ENCODE data around the gene BCL11B. TPM values are rescaled to one million over a fixed set of nuclear protein-coding genes. Genes with fewer than 3 reads are reported as not detected.
A peak's percentile ranks its signal among the peaks of the same experiment; 100 is the strongest.

Gene BCL11B
- total RNA-seq, 2 experiments from 2014 or later, result 68.6 to 70.6 TPM

DNA sequence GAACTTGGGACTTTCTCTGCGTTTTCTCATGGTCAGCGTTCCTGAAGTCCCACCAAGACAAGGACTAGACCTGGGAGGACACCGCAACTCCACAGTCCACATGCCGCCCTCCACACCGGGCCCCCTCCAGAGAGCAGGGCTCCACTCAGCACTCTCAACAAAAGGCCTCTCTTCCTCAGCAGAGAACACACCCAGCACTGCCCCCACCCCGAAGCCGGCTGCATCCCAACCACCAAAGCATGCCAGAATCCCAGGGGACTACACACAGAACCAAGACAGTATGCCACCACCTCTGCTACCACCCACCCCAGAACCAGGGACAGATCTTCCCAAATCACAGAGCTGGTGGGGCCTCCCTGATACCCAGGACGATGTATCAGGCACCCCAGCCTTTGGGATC is 88.3 kb downstream of the BCL11B start:
- peaks cover 74% of the 10 kb centered on the region for H3K36me3 Mint-ChIP-seq (ENCODE audit: low read depth)

DNA sequence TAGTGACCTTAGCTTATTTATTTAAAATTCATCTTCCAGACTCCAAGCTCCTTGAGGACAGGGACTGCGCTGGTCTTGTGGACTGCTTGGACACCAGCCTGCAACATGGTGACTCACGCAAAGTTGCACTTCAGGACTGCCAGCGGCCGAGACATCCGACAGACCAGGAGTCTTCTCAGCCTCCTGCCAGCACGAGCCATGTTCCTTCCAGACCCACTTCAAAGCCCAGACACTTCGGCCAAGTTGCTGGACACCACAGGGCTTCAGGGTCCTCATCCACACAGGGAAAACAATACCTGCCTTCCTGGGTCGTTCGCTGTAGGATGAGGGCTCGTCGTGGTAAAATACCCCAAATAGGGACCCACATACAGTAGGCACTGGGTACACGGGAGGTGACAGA is 88.7 kb downstream of the BCL11B start:
- H3K4me3 Mint-ChIP-seq, result no peak overlapping the region

More for the DNA sequence above, 88.3 kb downstream of the BCL11B start:
- H3K9me3 Mint-ChIP-seq (ENCODE audit: insufficient read depth), result no peaks in the 10 kb centered on the region
- peak overlapping the region; percentile 48 for H3K4me3 Mint-ChIP-seq
- no peaks in the 10 kb centered on the region for H3K27me3 Mint-ChIP-seq (ENCODE audit: low read depth)
- ChIA-PET CTCF (interaction anchor here (1.3 kb wide), 1 partner anchor 83 kb away, joined by 3 read pairs; no protein-coding TSS in a partner anchor), POLR2A (interaction anchor here (0.5 to 1.3 kb wide), 3 partner anchors 47 to 88 kb away, joined by 3 read pairs; partner anchors contain the start of gene BCL11B)
- no peak for DNase-seq
- H3K4me1 Mint-ChIP-seq (ENCODE audit: low read depth), result peaks cover 94% of the 10 kb centered on the region
- ATAC-seq, result no peak
- peak overlapping the region; percentile 89 for H3K27ac Mint-ChIP-seq

DNA sequence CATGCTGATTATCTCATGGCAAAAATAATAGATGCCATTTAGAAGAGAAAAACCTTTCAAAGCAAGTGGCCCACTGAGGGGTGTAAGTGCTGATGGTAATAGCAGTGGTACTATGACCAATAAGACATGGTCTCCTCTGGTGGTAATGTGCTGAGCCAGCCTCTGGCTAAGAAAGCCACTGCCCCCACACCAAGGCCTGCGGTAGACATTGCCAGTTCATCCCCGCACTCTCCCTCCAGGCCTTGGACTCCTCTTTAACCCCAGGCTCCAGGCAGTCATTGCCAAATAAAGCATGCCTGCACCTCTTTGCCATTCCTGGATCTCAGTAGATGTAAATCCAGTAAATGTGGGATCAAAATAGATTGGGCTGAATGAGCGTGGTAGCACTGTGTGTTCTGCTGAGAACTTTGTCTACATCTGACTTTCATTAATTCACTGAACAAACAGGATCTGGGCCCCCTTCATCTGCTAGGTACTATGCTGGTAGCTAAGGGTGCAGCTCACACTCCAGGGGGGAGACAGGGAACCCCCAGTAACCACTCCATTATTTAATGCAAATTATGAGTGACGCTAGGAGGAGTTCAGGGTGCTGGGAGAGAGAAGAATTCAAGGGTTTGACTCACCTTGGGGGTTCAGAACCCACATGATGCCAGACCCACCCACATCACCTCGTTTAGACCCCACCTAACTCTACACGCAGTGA is 89.3 kb downstream of the BCL11B start:
- ATAC-seq (peak; percentile 16), DNase-seq (no peak)
- ChIA-PET POLR2A (interaction anchor here (1.3 kb wide), 1 partner anchor 51 kb away, joined by 3 read pairs; no protein-coding TSS in a partner anchor), CTCF (interaction anchor here (0.7 to 2.1 kb wide), 4 partner anchors 20 to 85 kb away, joined by 3 to 5 read pairs (median 3); no protein-coding TSS in a partner anchor)
- H3K9me3 Mint-ChIP-seq (ENCODE audit: insufficient read depth), result no peaks in the 10 kb centered on the region
- peaks cover 77% of the 10 kb centered on the region for H3K36me3 Mint-ChIP-seq (ENCODE audit: low read depth)
- no peaks in the 10 kb centered on the region for H3K27me3 Mint-ChIP-seq (ENCODE audit: low read depth)
- peaks cover 99% of the 10 kb centered on the region for H3K4me1 Mint-ChIP-seq (ENCODE audit: low read depth)
- H3K27ac Mint-ChIP-seq, result peak overlapping the region; percentile 89
- H3K4me3 Mint-ChIP-seq, result peak overlapping the region; percentile 25

More for the DNA sequence above, 88.7 kb downstream of the BCL11B start:
- ChIA-PET CTCF (interaction anchor here (1.3 to 2.1 kb wide), 2 partner anchors 19 to 83 kb away, joined by 3 to 5 read pairs; no protein-coding TSS in a partner anchor), POLR2A (interaction anchor here (1.3 kb wide), 1 partner anchor 51 kb away, joined by 3 read pairs; no protein-coding TSS in a partner anchor)
- Mint-ChIP-seq H3K4me1 (ENCODE audit: low read depth) (peaks cover 98% of the 10 kb centered on the region), H3K27ac (peak overlapping the region; percentile 89), H3K27me3 (ENCODE audit: low read depth) (no peaks in the 10 kb centered on the region), H3K36me3 (ENCODE audit: low read depth) (peaks cover 76% of the 10 kb centered on the region), H3K9me3 (ENCODE audit: insufficient read depth) (no peaks in the 10 kb centered on the region)
- DNase-seq (no peak), ATAC-seq (no peak)

DNA sequence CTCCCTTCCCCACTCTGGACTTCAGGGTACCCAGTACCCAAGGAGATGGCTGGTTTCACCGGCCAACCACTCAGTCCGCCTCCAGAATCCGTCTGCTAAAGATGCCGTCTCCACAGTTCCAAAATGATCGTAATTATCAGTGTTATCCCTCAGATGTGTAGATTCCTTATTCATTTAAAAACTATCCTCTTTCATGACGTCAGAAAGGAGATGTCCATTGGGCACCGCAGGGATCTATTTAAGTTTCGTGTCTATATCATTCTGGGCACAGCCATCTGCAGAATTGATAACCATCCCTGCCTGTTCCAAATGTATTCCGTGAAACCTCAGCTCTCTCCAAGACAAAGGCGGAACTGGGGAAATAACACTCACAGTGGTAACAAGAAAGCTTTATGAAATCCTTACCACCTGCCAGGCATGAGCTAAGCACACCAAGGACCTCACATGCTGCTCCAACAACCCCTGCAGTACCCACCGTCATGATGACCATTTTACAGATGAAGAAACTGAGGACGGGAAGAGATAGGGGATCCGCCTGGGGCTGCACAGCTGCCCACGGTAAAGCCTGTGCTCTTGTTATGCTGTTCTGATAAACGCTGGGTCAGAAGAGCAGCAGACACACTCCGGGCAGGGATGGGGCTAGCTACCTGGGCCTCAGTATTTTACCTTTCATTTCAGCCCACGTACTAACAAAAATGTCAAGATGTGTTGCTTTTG is 90.0 kb downstream of the BCL11B start:
- ChIA-PET CTCF (interaction anchor here (0.7 to 2.1 kb wide), 4 partner anchors 21 to 187 kb away, joined by 3 to 5 read pairs (median 3); no protein-coding TSS in a partner anchor), POLR2A (no interaction called here)
- Mint-ChIP-seq H3K27me3 (ENCODE audit: low read depth) (no peaks in the 10 kb centered on the region), H3K36me3 (ENCODE audit: low read depth) (peaks cover 81% of the 10 kb centered on the region), H3K27ac (peak overlapping the region; percentile 89), H3K4me3 (peak overlapping the region; percentile 22), H3K9me3 (ENCODE audit: insufficient read depth) (no peaks in the 10 kb centered on the region), H3K4me1 (ENCODE audit: low read depth) (peaks cover 98% of the 10 kb centered on the region)
- DNase-seq (no peak), ATAC-seq (no peak)

DNA sequence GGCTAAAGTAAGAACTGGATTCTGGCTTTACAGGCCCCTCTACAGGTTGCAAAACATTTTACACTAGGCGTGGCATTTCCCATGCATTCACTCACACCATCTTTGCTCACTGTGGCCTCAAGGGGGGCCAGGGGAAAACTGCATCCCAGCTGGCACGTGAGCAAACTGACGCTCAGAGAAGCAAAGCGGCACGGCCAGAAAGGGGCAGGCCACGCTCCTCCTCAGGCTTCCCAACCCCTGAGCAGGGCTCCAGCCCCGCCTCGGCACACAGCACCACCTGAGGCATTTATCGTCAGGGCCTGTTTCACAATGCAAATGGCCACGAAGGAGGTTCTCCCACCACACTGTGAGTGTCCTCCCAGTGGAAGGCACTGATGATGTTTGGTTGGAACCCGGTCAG is 90.8 kb downstream of the BCL11B start:
- ChIA-PET CTCF (interaction anchor here (0.9 to 2.1 kb wide), 4 partner anchors 21 to 186 kb away, joined by 3 to 5 read pairs (median 3); no protein-coding TSS in a partner anchor), POLR2A (no interaction called here)
- Mint-ChIP-seq H3K36me3 (ENCODE audit: low read depth) (peaks cover 83% of the 10 kb centered on the region), H3K4me3 (peak overlapping the region; percentile 33), H3K9me3 (ENCODE audit: insufficient read depth) (no peaks in the 10 kb centered on the region), H3K4me1 (ENCODE audit: low read depth) (peaks cover 93% of the 10 kb centered on the region), H3K27me3 (ENCODE audit: low read depth) (no peaks in the 10 kb centered on the region), H3K27ac (peak overlapping the region; percentile 89)
- ATAC-seq (peak; percentile 6), DNase-seq (no peak)

DNA sequence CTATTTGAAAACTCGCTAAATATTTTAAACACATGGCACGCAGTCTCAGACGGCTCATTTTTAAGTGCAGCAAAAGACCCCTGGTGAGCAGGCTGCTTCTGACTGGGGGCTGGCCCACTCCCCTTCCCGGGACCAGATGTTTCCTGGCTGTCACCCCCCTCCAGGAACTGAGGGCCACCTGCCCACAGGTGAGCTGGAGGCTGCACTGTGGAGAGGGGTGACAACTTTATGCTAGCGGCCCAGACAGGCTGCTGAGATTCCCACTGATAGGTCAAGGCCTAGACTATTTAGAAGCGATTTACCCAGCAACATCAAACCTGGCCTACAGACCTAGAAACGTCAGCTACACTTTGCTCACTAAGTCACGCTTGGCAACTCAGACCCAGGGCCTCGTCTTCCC is 92.1 kb downstream of the BCL11B start:
- CTCF ChIA-PET, result interaction anchor here (1.3 to 1.6 kb wide), 2 partner anchors 57 to 87 kb away, joined by 4 read pairs; no protein-coding TSS in a partner anchor
- Mint-ChIP-seq H3K4me3 (peak overlapping the region; percentile 44), H3K4me1 (ENCODE audit: low read depth) (peaks cover 80% of the 10 kb centered on the region), H3K27me3 (ENCODE audit: low read depth) (no peaks in the 10 kb centered on the region), H3K27ac (peak overlapping the region; percentile 89), H3K9me3 (ENCODE audit: insufficient read depth) (no peaks in the 10 kb centered on the region), H3K36me3 (ENCODE audit: low read depth) (peaks cover 79% of the 10 kb centered on the region)
- ATAC-seq, result peak; percentile 14
- DNase-seq, result no peak
- POLR2A ChIA-PET, result interaction anchor here (1.1 kb wide), 1 partner anchor 9 kb away, joined by 4 read pairs; no protein-coding TSS in a partner anchor

DNA sequence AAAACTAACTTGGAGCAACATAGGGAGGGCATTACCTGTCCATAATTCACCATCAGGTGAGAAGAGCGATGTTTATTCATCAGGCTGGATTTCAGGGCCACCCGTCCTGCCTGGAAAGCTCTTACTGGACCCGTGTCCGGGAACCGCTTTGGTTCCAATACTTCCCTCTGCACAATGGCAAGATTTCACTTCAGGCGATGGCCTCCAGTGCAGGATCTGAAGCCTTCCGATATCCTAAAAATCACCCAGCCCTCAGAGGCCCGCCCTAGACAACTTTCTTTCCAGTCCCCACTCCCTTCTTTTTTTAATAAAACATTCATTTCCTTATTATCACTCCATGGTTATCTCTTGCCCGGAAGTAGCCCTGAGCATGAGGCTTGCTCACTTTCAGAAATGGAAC is 92.5 kb downstream of the BCL11B start:
- H3K4me3 Mint-ChIP-seq, result peak overlapping the region; percentile 44
- H3K4me1 Mint-ChIP-seq (ENCODE audit: low read depth), result peaks cover 75% of the 10 kb centered on the region
- CTCF ChIA-PET, result interaction anchor here (1.3 to 1.8 kb wide), 5 partner anchors 9 to 1007 kb away, joined by 4 to 12 read pairs (median 5); no protein-coding TSS in a partner anchor
- no peaks in the 10 kb centered on the region for H3K27me3 Mint-ChIP-seq (ENCODE audit: low read depth)
- DNase-seq (no peak), ATAC-seq (no peak)
- POLR2A ChIA-PET, result interaction anchor here (1.1 kb wide), 1 partner anchor 10 kb away, joined by 4 read pairs; no protein-coding TSS in a partner anchor
- H3K9me3 Mint-ChIP-seq (ENCODE audit: insufficient read depth), result no peaks in the 10 kb centered on the region
- H3K27ac Mint-ChIP-seq, result peak overlapping the region; percentile 89
- peaks cover 74% of the 10 kb centered on the region for H3K36me3 Mint-ChIP-seq (ENCODE audit: low read depth)

DNA sequence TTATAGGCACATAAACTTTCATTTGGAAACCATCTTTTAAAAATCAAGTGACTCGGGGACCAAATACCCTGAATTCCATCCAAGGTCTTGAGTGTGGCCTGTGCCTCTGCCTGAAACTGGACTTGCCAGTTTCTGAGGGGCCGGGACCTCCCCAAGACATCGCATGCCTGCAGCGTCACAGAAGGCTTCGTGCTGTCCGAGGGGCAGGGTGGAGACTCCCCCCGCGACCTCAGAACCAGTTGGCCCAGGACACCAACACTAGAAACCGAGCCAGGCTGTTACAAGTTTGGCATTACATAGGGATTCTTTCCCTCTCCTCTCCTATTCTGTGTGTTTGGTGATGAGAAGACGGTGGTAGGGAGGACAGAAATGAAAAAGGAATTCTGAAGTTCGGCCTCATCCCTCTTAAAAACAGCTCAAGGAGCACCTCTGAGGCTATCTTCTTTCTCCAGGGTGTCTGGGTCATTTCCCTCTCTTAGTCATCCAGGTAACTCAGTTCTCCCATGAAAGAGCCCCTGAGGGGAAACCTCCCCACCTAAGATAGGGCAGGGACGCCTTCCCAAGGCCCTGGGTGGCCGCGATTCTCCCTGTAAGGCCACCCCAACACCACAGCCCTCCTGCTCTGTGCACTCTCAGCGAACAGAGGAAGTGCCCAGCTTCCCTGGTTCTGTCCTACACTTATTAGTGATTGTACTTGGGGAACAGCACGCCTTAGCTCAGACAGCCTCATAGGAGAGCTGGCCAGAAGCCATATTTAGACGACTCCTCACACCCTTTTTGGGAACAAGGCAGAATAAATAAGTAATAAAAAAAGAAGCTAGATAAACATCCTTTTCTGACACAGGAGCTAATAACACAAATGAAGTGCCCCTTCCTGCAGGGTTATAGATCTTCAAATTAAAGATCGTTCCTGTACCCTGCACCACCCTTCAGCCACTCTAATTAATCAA is 93.8 kb downstream of the BCL11B start:
- ChIA-PET POLR2A (interaction anchor here (0.8 kb wide), 1 partner anchor 94 kb away, joined by 3 read pairs; the partner anchor contains the start of gene BCL11B), CTCF (interaction anchor here (0.9 to 1.8 kb wide), 5 partner anchors 11 to 1005 kb away, joined by 3 to 12 read pairs (median 5); no protein-coding TSS in a partner anchor)
- Mint-ChIP-seq H3K36me3 (ENCODE audit: low read depth) (peaks cover 72% of the 10 kb centered on the region), H3K27ac (peak overlapping the region; percentile 82), H3K27me3 (ENCODE audit: low read depth) (no peaks in the 10 kb centered on the region), H3K4me3 (peak overlapping the region; percentile 58), H3K9me3 (ENCODE audit: insufficient read depth) (no peaks in the 10 kb centered on the region), H3K4me1 (ENCODE audit: low read depth) (peaks cover 64% of the 10 kb centered on the region)
- peak; percentile 19 for DNase-seq
- no peak for ATAC-seq

DNA sequence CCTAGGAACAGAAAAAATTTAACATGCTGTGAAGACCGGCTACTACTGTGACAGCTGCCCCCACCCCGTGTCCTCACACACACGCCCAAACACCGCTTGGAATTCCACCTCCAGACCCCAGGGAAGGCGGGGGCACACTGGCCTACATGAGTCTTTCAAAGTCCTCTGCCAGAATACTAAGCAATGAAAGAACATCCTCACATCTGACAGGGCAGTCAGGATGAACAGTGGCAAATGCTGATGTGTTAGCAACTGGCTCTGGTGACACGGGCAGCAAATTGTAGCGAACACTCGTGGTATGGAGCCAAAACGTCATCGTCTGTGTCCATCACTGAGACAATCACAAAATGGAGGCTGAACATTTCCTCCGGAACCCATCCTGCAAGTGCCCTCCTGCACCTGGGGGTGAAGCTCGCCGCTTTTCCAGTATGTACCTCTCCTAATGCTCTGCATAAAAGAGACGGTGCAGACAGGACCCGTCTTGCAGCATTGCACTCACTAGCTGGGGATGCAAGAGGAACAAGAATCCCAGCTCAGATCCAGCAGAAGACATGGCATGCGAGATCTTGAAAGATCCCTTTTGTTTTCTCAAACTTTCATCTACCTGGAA is 94.8 kb downstream of the BCL11B start:
- H3K36me3 Mint-ChIP-seq (ENCODE audit: low read depth), result peaks cover 71% of the 10 kb centered on the region
- H3K27me3 Mint-ChIP-seq (ENCODE audit: low read depth), result no peaks in the 10 kb centered on the region
- ChIA-PET CTCF (no interaction called here), POLR2A (no interaction called here)
- ATAC-seq (no peak), DNase-seq (peak; percentile 21)
- H3K4me1 Mint-ChIP-seq (ENCODE audit: low read depth), result peaks cover 54% of the 10 kb centered on the region
- peak overlapping the region; percentile 82 for H3K27ac Mint-ChIP-seq
- no peak overlapping the region for H3K4me3 Mint-ChIP-seq
- H3K9me3 Mint-ChIP-seq (ENCODE audit: insufficient read depth), result no peaks in the 10 kb centered on the region

DNA sequence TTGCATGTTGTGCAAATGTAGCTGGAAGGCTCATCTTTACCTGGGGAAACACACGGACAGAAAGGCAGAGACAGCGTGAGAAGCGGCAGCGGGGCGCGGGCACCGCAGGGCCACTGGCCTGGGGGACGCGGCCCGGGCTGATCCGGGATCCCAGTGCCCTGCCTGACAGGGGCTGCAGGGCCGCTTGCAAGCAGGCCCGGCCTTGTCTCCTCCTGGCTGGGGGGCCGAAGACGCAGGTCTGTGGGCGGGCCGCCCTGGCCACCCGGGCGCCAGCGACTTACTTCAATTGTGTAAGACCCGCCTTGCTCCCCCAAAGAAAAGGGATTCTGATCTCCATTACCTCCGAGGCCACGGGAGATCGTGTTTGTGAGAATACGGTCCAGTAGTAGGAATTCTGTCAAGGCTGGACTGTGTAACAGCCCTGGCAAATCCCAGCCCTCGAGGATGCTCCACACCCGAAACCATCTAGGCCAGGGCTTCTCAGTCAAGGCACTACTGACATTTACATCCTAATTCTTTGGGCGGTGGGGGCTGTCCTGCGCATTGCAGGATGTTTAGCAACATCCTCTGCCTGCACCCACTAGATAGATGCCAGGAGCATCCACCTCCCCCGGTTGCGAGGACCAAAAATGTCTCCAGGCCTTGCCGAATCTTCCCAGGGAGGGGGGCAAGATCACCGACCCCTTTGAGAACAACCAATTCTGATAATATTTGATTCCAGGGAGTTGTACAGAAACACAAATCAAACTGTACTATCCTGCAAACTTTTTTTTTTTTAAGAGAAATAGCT is 95.6 kb downstream of the BCL11B start:
- no peaks in the 10 kb centered on the region for H3K9me3 Mint-ChIP-seq (ENCODE audit: insufficient read depth)
- DNase-seq (peak; percentile 19), ATAC-seq (no peak)
- ChIA-PET CTCF (no interaction called here), POLR2A (no interaction called here)
- no peak overlapping the region for H3K4me3 Mint-ChIP-seq
- peaks cover 69% of the 10 kb centered on the region for H3K36me3 Mint-ChIP-seq (ENCODE audit: low read depth)
- H3K27me3 Mint-ChIP-seq (ENCODE audit: low read depth), result no peaks in the 10 kb centered on the region
- peak overlapping the region; percentile 43 for H3K27ac Mint-ChIP-seq
- H3K4me1 Mint-ChIP-seq (ENCODE audit: low read depth), result peaks cover 46% of the 10 kb centered on the region
